ENCODE results near the gene TEKTIP1. TPM values are rescaled to one million over a fixed set of nuclear protein-coding genes. Genes with fewer than 3 reads are reported as not detected.

TEKTIP1 gene
- total RNA-seq, 4 donors from 2014 or later = 5.5 TPM; not detected in 3

DNA sequence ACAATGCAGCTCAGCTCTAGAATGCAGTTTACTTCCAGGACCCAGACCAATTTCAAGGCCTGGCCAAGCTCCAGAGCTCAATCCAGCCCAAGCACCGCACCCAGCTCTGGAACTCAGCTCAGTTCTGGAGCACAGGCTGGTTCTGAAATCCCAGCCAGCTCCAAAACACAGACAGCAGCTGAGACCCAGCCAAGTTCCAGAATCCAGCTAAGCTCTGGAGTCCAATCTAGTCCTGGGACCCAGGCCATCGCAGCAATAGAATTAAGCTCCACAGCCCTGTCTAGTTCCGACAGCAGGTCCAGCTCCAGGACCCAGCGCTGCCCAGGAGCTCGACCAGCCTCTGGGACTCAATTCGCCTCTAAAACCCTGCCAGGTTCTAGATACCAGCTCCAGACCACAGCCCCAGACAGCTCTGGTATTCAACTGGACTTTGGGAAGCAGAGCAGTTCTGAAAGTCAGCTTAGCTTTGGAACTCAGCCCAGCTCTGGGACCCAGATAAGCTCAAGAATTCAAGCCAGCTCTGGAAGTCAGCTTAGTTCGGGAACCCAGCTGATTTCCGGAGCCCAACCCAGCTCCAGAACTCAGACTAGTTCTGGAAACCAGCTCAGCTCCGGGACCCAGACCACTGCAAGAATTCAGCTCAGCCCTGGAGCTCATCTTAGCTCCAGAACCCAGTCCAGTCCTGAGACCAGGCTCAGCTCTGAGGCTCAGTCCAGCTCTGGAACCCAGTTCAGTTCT is 53.1 kb downstream of the TEKTIP1 start:
- no peak for DNase-seq
- TF ChIP-seq, protein P1, sequence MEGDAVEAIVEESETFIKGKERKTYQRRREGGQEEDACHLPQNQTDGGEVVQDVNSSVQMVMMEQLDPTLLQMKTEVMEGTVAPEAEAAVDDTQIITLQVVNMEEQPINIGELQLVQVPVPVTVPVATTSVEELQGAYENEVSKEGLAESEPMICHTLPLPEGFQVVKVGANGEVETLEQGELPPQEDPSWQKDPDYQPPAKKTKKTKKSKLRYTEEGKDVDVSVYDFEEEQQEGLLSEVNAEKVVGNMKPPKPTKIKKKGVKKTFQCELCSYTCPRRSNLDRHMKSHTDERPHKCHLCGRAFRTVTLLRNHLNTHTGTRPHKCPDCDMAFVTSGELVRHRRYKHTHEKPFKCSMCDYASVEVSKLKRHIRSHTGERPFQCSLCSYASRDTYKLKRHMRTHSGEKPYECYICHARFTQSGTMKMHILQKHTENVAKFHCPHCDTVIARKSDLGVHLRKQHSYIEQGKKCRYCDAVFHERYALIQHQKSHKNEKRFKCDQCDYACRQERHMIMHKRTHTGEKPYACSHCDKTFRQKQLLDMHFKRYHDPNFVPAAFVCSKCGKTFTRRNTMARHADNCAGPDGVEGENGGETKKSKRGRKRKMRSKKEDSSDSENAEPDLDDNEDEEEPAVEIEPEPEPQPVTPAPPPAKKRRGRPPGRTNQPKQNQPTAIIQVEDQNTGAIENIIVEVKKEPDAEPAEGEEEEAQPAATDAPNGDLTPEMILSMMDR (IDR thresholded peaks at IDR 0.05) = no peak
- TF ChIP-seq POLR2A (IDR thresholded peaks at IDR 0.05) = no peak
- Histone ChIP-seq H3K27me3 (no peaks in the 10 kb centered on the region), H3K9me3 (no peaks in the 10 kb centered on the region), H3K27ac (no peak overlapping the region), H3K36me3 (no peaks in the 10 kb centered on the region), H3K4me3 (no peak overlapping the region), H3K4me1 (no peaks in the 10 kb centered on the region)
- intact Hi-C loops (cut with DNase I; ENCODE audit: low total_unique reads) = no loop called here

DNA sequence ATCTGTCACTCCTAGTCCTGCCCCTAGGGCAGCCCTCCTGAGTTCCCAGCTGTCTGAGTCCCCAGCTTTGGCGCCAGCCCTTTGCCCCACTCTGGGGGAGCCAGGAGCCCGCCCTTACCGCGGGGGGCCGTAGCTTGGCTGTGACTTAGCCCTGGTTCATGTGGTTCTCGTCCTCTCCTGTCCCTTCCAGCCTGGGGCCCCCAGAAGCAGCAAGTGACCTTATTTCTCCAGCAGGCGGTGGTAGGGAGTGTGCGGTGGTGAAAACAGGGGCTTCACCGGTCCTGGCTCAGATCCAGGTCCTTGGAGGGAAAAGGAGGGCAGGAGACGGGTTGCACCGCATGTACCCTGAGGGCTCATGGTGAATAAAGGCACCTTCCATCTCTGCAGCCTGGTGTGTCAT is 54.2 kb downstream of the TEKTIP1 start:
- H3K27me3 ChIP-seq = no peaks in the 10 kb centered on the region
- H3K4me1 ChIP-seq = no peaks in the 10 kb centered on the region
- no peak overlapping the region for H3K4me3 ChIP-seq
- no peaks in the 10 kb centered on the region for H3K9me3 ChIP-seq
- no peak for DNase-seq
- H3K36me3 ChIP-seq = no peaks in the 10 kb centered on the region
- intact Hi-C loops (cut with DNase I; ENCODE audit: low total_unique reads) = no loop called here
- no peak for TF ChIP-seq POLR2A (IDR thresholded peaks at IDR 0.05)
- TF ChIP-seq, protein P1 (IDR thresholded peaks at IDR 0.05) = no peak
- no peak overlapping the region for H3K27ac ChIP-seq

Small RNA genes within 50 kb of the gene (small RNA-seq; reads per million reads assigned to genes)
- gene AC005786.1 (not detected), gene RF00212 (not detected)

Other genes starting within 250 kb of the TEKTIP1 start
- gene NFIC, start 172.6 kb upstream of the TEKTIP1 start, total RNA-seq = 100 to 1,000 TPM in 2 of 4 donors, 10 to 100 TPM in 2; 18.5 to 361 (median 82.9) TPM
- under 1 TPM in 1 of 4 donors, not detected in 3; 0.97 TPM for gene SMIM24, start 58.6 kb upstream of the TEKTIP1 start, total RNA-seq
- not detected for gene SMIM44, start 55.7 kb upstream of the TEKTIP1 start, total RNA-seq
- gene DOHH, start 38.5 kb upstream of the TEKTIP1 start, total RNA-seq = 10 to 100 TPM in 1 of 4 donors, 1 to 10 TPM in 3; 1.2 to 10.4 (median 4.7) TPM
- gene FZR1, start 32.9 kb upstream of the TEKTIP1 start, total RNA-seq = 10 to 100 TPM in 3 of 4 donors, 1 to 10 TPM in 1; 3.8 to 70.8 (median 33.0) TPM
- 10 to 100 TPM in 3 of 4 donors, under 1 TPM in 1; 0.59 to 44.9 (median 38.9) TPM for gene MFSD12, start 18.4 kb downstream of the TEKTIP1 start, total RNA-seq
- 100 to 1,000 TPM in 1 of 4 donors, 10 to 100 TPM in 3; 52.9 to 232 (median 63.6) TPM for gene HMG20B, start 33.8 kb downstream of the TEKTIP1 start, total RNA-seq
- 1 to 10 TPM in 1 of 4 donors, under 1 TPM in 1, not detected in 2; 0.07 to 4.0 TPM for gene GIPC3, start 46.3 kb downstream of the TEKTIP1 start, total RNA-seq
- gene TBXA2R, start 67.7 kb downstream of the TEKTIP1 start, total RNA-seq = 1 to 10 TPM in 2 of 4 donors, not detected in 2; 2.6 to 7.3 TPM
- 10 to 100 TPM in 3 of 4 donors, 1 to 10 TPM in 1; 6.8 to 28.4 (median 20.7) TPM for gene CACTIN, start 87.6 kb downstream of the TEKTIP1 start, total RNA-seq
- 10 to 100 TPM in 3 of 4 donors, 1 to 10 TPM in 1; 6.2 to 77.5 (median 33.2) TPM for gene PIP5K1C, start 161.3 kb downstream of the TEKTIP1 start, total RNA-seq
- gene TJP3, start 169.2 kb downstream of the TEKTIP1 start, total RNA-seq = 1 to 10 TPM in 3 of 4 donors, under 1 TPM in 1; 0.37 to 7.4 (median 3.9) TPM
- 10 to 100 TPM; 14.1 to 52.6 (median 27.4) TPM for gene APBA3, start 222.5 kb downstream of the TEKTIP1 start, total RNA-seq
- gene MRPL54, start 223.5 kb downstream of the TEKTIP1 start, total RNA-seq = 100 to 1,000 TPM in 1 of 4 donors, 10 to 100 TPM in 3; 14.4 to 196 (median 40.0) TPM
- gene RAX2, start 233.1 kb downstream of the TEKTIP1 start, total RNA-seq = 1 to 10 TPM in 1 of 4 donors, under 1 TPM in 1, not detected in 2; 0.14 to 4.3 TPM
- gene MATK, start 247.2 kb downstream of the TEKTIP1 start, total RNA-seq = 10 to 100 TPM in 1 of 4 donors, 1 to 10 TPM in 2, not detected in 1; 1.0 to 11.2 (median 1.5) TPM

Measured in uterus (tissue), 4 donors.